Astrocyte (in vitro differentiated cells and primary cell): ENCODE measurements around the gene ZNF48. TPM values are rescaled to one million over a fixed set of nuclear protein-coding genes. Genes with fewer than 3 reads are reported as not detected.

Source experiments
- DNase-seq: peaks from one replicate; pipeline ENCODE4 v3.0.0-alpha.2; 2010; ENCODE audit warnings: low read depth
- FAIRE-seq: peaks from 2 replicates; lab custom pipeline; 2011; peaks lifted over from hg19 to GRCh38; lab: Jason Lieb, UNC
- H2AFZ ChIP-seq: 2 replicates; pipeline ENCODE4 v1.6.0; 2012; ENCODE audit warnings: low read depth, low read length, inconsistent platforms
- H3K27ac ChIP-seq: 2 replicates; pipeline ENCODE4 v1.5.1; 2011; ENCODE audit warnings: low read depth, low read length, inconsistent platforms
- H3K27me3 ChIP-seq: 2 replicates; pipeline ENCODE4 v1.6.0; 2011; ENCODE audit warnings: low read length, inconsistent platforms; ENCODE audit not compliant: insufficient read depth
- H3K36me3 ChIP-seq: 2 replicates; pipeline ENCODE4 v1.5.1; 2011; ENCODE audit warnings: low read length, inconsistent platforms; ENCODE audit not compliant: insufficient read depth
- H3K4me1 ChIP-seq: 2 replicates; pipeline ENCODE4 v1.5.1; 2011; ENCODE audit warnings: low read length, inconsistent platforms; ENCODE audit not compliant: insufficient read depth
- H3K4me2 ChIP-seq: 2 replicates; pipeline ENCODE4 v1.6.0; 2012; ENCODE audit warnings: low read length, inconsistent platforms
- H3K4me3 ChIP-seq: 2 replicates; pipeline ENCODE4 v1.5.1; 2011; ENCODE audit warnings: low read depth, mild to moderate bottlenecking, low read length, inconsistent platforms; ENCODE audit not compliant: insufficient read depth
- H3K79me2 ChIP-seq: 2 replicates; pipeline ENCODE4 v1.6.0; 2012; ENCODE audit warnings: mild to moderate bottlenecking, low read length, inconsistent platforms; ENCODE audit not compliant: insufficient read depth
- H3K9ac ChIP-seq: 2 replicates; pipeline ENCODE4 v1.6.0; 2012; ENCODE audit warnings: mild to moderate bottlenecking, low read length, inconsistent platforms
- H3K9me3 ChIP-seq: 2 replicates; pipeline ENCODE4 v1.5.1; 2012; ENCODE audit warnings: low read depth, mild to moderate bottlenecking, low read length, inconsistent platforms; ENCODE audit not compliant: insufficient read depth
- H4K20me1 ChIP-seq: 2 replicates; pipeline ENCODE4 v1.6.0; 2012; ENCODE audit warnings: low read length, inconsistent platforms; ENCODE audit not compliant: insufficient read depth
- H3K27ac Mint-ChIP-seq: one replicate; pipeline ENCODE4 v1.8.0; 2021; ENCODE audit warnings: mild to moderate bottlenecking, mixed read lengths; ENCODE audit not compliant: unreplicated experiment
- H3K27me3 Mint-ChIP-seq: one replicate; pipeline ENCODE4 v1.8.0; 2021; ENCODE audit warnings: low read depth, mixed read lengths; ENCODE audit not compliant: unreplicated experiment
- H3K36me3 Mint-ChIP-seq: one replicate; pipeline ENCODE4 v1.8.0; 2021; ENCODE audit warnings: low read depth, mixed read lengths; ENCODE audit not compliant: unreplicated experiment
- H3K4me1 Mint-ChIP-seq: one replicate; pipeline ENCODE4 v1.8.0; 2021; ENCODE audit warnings: low read depth, mixed read lengths; ENCODE audit not compliant: unreplicated experiment
- H3K4me3 Mint-ChIP-seq: one replicate; pipeline ENCODE4 v1.8.0; 2021; ENCODE audit warnings: mild to moderate bottlenecking, moderate library complexity, mixed read lengths; ENCODE audit not compliant: unreplicated experiment
- H3K9me3 Mint-ChIP-seq: one replicate; pipeline ENCODE4 v1.8.0; 2021; ENCODE audit warnings: mild to moderate bottlenecking, mixed read lengths; ENCODE audit not compliant: unreplicated experiment
- EZH2 ChIP-seq: IDR thresholded peaks from 2 replicates; pipeline ENCODE4 v1.6.1; 2012; ENCODE audit warnings: mild to moderate bottlenecking, low read length, inconsistent platforms; ENCODE audit not compliant: insufficient read depth
- total RNA-seq: library from RNA; stranded (reverse); gene quantifications from 2 replicates; pipeline ENCODE4 v1.2.1, GENCODE V29; 2021
- TF ChIP-seq, protein P1 (sequence below): IDR thresholded peaks from 2 replicates; pipeline ENCODE4 v1.5.1; 2011; ENCODE audit warnings: low read depth, mild to moderate bottlenecking, inconsistent platforms, low read length, moderate library complexity; ENCODE audit not compliant: insufficient read depth

Gene ZNF48
- total RNA-seq, 1 donor from 2014 or later: 19.5 TPM

DNA sequence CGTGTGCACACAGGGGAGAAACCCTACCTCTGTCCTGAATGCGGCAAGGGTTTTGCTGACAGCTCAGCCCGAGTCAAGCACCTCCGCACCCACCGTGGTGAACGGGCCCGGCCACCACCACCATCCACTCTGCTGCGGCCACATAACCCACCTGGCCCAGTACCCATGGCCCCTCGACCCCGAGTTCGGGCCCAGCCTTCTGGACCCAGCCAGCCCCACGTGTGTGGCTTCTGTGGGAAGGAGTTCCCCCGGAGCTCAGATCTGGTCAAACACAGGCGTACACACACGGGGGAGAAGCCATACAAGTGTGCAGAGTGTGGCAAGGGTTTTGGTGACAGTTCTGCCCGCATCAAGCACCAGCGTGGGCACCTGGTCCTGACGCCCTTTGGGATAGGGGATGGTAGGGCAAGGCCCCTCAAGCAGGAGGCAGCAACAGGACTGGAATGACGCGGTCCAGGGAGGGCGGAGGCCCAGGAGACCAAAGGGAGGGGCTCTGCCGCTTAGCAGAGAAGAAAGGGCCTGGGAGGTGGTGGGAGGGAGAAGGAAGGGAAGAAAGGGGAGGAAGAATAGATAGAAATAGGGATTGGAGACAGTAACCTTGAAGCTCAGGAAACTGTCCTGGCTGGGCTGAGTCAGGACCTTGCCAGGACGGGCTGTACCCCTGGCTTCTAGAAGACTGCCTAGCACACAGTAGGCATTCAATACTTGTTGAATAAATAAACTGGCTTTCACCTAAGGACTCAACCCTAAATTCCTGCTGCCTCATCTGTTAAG lies 3.6 kb downstream of the ZNF48 start:
- peak overlapping the region; percentile 20 for H3K27ac ChIP-seq
- H3K9me3 ChIP-seq: no peaks in the 10 kb centered on the region
- FAIRE-seq (no peak), DNase-seq (no peak)
- H3K4me3 ChIP-seq: no peak overlapping the region
- Mint-ChIP-seq H3K4me3 (peak overlapping the region; percentile 85), H3K36me3 (peaks cover 13% of the 10 kb centered on the region), H3K4me1 (peaks cover 20% of the 10 kb centered on the region), H3K27me3 (no peaks in the 10 kb centered on the region), H3K27ac (peak overlapping the region; percentile 66), H3K9me3 (peaks cover 3% of the 10 kb centered on the region)
- H3K4me1 ChIP-seq: peaks cover 25% of the 10 kb centered on the region
- TF ChIP-seq EZH2: no peak
- TF ChIP-seq, protein P1, sequence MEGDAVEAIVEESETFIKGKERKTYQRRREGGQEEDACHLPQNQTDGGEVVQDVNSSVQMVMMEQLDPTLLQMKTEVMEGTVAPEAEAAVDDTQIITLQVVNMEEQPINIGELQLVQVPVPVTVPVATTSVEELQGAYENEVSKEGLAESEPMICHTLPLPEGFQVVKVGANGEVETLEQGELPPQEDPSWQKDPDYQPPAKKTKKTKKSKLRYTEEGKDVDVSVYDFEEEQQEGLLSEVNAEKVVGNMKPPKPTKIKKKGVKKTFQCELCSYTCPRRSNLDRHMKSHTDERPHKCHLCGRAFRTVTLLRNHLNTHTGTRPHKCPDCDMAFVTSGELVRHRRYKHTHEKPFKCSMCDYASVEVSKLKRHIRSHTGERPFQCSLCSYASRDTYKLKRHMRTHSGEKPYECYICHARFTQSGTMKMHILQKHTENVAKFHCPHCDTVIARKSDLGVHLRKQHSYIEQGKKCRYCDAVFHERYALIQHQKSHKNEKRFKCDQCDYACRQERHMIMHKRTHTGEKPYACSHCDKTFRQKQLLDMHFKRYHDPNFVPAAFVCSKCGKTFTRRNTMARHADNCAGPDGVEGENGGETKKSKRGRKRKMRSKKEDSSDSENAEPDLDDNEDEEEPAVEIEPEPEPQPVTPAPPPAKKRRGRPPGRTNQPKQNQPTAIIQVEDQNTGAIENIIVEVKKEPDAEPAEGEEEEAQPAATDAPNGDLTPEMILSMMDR: no peak
- H3K9ac ChIP-seq: peak overlapping the region; percentile 84
- H4K20me1 ChIP-seq: no peaks in the 10 kb centered on the region
- peaks cover 5% of the 10 kb centered on the region for H3K36me3 ChIP-seq
- H3K4me2 ChIP-seq: peak overlapping the region; percentile 88
- no peaks in the 10 kb centered on the region for H3K27me3 ChIP-seq
- H2AFZ ChIP-seq: no peak overlapping the region
- H3K79me2 ChIP-seq: peaks cover 42% of the 10 kb centered on the region

DNA sequence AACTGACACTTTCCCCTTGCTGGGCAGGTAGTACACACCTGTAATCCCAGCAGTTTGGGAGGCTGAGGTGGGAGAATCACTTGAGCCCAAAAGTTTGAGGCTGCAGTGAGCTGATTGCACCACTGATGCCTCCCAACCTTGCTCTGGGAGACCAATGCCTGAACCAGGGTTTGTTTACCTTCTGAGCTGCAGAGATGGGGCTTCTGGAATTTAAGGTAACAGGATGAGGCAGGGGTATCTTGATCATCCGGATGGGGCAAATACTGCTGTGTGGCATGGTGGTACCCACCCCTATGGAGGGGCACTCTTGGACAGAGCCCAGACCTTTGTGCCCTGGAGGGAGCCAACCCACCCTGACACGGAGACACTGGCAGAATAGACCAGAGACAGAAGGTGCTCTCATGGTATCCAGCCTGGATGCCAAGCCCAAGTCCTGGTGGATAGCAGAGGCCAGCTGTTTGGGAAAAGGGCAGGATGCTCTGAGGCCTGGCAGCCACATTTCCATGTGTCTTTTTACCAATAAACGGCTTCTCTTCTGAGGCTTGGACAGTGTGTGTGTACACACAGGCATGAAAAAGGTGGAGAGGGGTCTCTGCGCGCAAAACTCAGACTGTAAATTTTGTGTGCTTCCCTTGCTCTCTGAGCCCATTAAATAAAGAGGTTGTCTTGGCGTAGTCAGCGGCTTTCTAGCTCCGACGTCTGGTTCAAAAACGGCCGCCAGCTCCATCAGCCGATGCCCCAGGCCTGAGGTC lies 4.4 kb downstream of the ZNF48 start:
- Histone ChIP-seq H3K4me3 (peak overlapping the region; percentile 60), H3K4me1 (peaks cover 18% of the 10 kb centered on the region), H3K27me3 (no peaks in the 10 kb centered on the region), H3K9ac (peak overlapping the region; percentile 84), H2AFZ (peak overlapping the region; percentile 75), H3K27ac (peak overlapping the region; percentile 87), H3K79me2 (peaks cover 42% of the 10 kb centered on the region), H3K36me3 (peaks cover 5% of the 10 kb centered on the region), H3K9me3 (no peaks in the 10 kb centered on the region), H4K20me1 (no peaks in the 10 kb centered on the region), H3K4me2 (peak overlapping the region; percentile 88)
- TF ChIP-seq EZH2: no peak
- TF ChIP-seq, protein P1: no peak
- Mint-ChIP-seq H3K27me3 (no peaks in the 10 kb centered on the region), H3K9me3 (peaks cover 3% of the 10 kb centered on the region), H3K4me3 (peak overlapping the region; percentile 85), H3K4me1 (peaks cover 14% of the 10 kb centered on the region), H3K27ac (peak overlapping the region; percentile 91), H3K36me3 (peaks cover 13% of the 10 kb centered on the region)
- no peak for FAIRE-seq
- no peak for DNase-seq
